ENCODE data around the gene PACSIN1. TPM values are rescaled to one million over a fixed set of nuclear protein-coding genes. Genes with fewer than 3 reads are reported as not detected.

PACSIN1 gene
- total and polyA plus RNA-seq, 12 donors, result 0.77 to 11.2 (median 5.9) TPM

- no peaks in the 10 kb centered on the region for H3K27me3 ChIP-seq
- ATAC-seq, result no peak
- H3K4me1 ChIP-seq, result no peaks in the 10 kb centered on the region
- TF ChIP-seq, protein P1, sequence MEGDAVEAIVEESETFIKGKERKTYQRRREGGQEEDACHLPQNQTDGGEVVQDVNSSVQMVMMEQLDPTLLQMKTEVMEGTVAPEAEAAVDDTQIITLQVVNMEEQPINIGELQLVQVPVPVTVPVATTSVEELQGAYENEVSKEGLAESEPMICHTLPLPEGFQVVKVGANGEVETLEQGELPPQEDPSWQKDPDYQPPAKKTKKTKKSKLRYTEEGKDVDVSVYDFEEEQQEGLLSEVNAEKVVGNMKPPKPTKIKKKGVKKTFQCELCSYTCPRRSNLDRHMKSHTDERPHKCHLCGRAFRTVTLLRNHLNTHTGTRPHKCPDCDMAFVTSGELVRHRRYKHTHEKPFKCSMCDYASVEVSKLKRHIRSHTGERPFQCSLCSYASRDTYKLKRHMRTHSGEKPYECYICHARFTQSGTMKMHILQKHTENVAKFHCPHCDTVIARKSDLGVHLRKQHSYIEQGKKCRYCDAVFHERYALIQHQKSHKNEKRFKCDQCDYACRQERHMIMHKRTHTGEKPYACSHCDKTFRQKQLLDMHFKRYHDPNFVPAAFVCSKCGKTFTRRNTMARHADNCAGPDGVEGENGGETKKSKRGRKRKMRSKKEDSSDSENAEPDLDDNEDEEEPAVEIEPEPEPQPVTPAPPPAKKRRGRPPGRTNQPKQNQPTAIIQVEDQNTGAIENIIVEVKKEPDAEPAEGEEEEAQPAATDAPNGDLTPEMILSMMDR (IDR thresholded peaks at IDR 0.05), result no peak
- DNase-seq, result no peak
- intact Hi-C loops (cut with DNase I), result no loop called here
- peaks cover 0 to 10% (median 0%) of the 10 kb centered on the region in 11 donors for H3K9me3 ChIP-seq
- H3K4me3 ChIP-seq, result no peak overlapping the region
- H3K36me3 ChIP-seq, result no peaks in the 10 kb centered on the region
- WGBS, 2 donors, result 88 to 89% methylated on average over 11 of the region's 11 CpGs
- H3K27ac ChIP-seq, result no peak overlapping the region
Measured at GRCh38 chr6:34555007-34555322, 89.1 kb downstream of the PACSIN1 start.

GRCh38 chr6:34555328-34555727, 89.5 kb downstream of the PACSIN1 start:
- H3K27ac ChIP-seq, result no peak overlapping the region
- peaks cover 0 to 10% (median 0%) of the 10 kb centered on the region in 11 donors for H3K9me3 ChIP-seq
- DNase-seq, result no peak
- TF ChIP-seq, protein P1 (IDR thresholded peaks at IDR 0.05), result no peak
- H3K36me3 ChIP-seq, result no peaks in the 10 kb centered on the region
- ATAC-seq, result no peak
- 90% methylated on average over 8 of the region's 8 CpGs for WGBS, 2 donors
- H3K4me3 ChIP-seq, result no peak overlapping the region
- intact Hi-C loops (cut with DNase I), result no loop called here
- H3K4me1 ChIP-seq, result no peaks in the 10 kb centered on the region
- H3K27me3 ChIP-seq, result no peaks in the 10 kb centered on the region

- Histone ChIP-seq H3K27ac (no peak within 1 kb of the TSS), H3K36me3 (no peaks in the 10 kb centered on the region), H3K4me1 (peaks cover 0 to 5% (median 0%) of the 10 kb centered on the region in 9 donors), H3K4me3 (no peak within 1 kb of the TSS), H3K9me3 (peaks cover 0 to 10% (median 0%) of the 10 kb centered on the region in 11 donors), H3K27me3 (no peaks in the 10 kb centered on the region)
- 66 to 69% methylated on average over 6 of the region's 6 CpGs for WGBS, 2 donors
- TF ChIP-seq, protein P1 (IDR thresholded peaks at IDR 0.05), result no peak
- no peak for ATAC-seq
- intact Hi-C loops (cut with DNase I), result no loop called here
- no peak for DNase-seq
Measured at GRCh38 chr6:34556031-34556471, 90.2 kb downstream of the PACSIN1 start, which contains the start of gene SPDEF. TSS of gene SPDEF (minus strand) at chr6:34556329. CDS start at chr6:34544455, 11,874 bp downstream.

GRCh38 chr6:34556493-34556892, 90.6 kb downstream of the PACSIN1 start:
- Histone ChIP-seq H3K36me3 (no peaks in the 10 kb centered on the region), H3K4me1 (peaks cover 0 to 5% (median 0%) of the 10 kb centered on the region in 9 donors), H3K27ac (no peak overlapping the region), H3K27me3 (no peaks in the 10 kb centered on the region), H3K9me3 (peaks cover 0 to 10% (median 0%) of the 10 kb centered on the region in 11 donors), H3K4me3 (no peak overlapping the region)
- 83 to 85% methylated on average over 9 of the region's 9 CpGs for WGBS, 2 donors
- intact Hi-C loops (cut with DNase I), result no loop called here
- DNase-seq, result no peak
- TF ChIP-seq, protein P1 (IDR thresholded peaks at IDR 0.05), result no peak
- ATAC-seq, result no peak
